ENCODE data around the gene GCAT.

The GCAT gene

DNA sequence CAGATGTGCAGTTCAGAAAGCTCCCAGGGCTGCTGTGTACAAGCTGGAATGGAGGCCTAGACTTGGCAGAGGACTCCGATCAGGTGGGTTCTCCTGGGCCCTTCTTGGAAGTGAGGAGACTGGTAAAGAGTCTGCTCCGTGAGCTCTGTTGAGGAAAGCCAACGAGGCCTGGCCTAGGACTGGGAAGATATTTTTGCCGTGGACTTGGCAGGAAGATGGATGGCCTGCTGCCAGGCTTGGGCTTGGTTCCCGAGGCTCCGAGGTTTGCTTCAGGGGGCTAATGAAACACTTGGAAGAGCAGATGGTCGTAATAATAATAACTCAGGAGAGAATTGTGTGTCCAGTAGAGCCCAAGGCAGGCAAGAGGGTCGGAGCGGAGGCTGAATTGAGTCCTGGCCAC lies 19.3 kb downstream of the GCAT start:
- TF ChIP-seq, protein P1, sequence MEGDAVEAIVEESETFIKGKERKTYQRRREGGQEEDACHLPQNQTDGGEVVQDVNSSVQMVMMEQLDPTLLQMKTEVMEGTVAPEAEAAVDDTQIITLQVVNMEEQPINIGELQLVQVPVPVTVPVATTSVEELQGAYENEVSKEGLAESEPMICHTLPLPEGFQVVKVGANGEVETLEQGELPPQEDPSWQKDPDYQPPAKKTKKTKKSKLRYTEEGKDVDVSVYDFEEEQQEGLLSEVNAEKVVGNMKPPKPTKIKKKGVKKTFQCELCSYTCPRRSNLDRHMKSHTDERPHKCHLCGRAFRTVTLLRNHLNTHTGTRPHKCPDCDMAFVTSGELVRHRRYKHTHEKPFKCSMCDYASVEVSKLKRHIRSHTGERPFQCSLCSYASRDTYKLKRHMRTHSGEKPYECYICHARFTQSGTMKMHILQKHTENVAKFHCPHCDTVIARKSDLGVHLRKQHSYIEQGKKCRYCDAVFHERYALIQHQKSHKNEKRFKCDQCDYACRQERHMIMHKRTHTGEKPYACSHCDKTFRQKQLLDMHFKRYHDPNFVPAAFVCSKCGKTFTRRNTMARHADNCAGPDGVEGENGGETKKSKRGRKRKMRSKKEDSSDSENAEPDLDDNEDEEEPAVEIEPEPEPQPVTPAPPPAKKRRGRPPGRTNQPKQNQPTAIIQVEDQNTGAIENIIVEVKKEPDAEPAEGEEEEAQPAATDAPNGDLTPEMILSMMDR (IDR thresholded peaks at IDR 0.05; ENCODE audit: low read length, missing control alignments), result no peak
- no peak for DNase-seq (ENCODE audit: low read depth)
- H3K4me3 ChIP-seq (replicated peaks; ENCODE audit: low read depth, low read length), result no peak overlapping the region

DNA sequence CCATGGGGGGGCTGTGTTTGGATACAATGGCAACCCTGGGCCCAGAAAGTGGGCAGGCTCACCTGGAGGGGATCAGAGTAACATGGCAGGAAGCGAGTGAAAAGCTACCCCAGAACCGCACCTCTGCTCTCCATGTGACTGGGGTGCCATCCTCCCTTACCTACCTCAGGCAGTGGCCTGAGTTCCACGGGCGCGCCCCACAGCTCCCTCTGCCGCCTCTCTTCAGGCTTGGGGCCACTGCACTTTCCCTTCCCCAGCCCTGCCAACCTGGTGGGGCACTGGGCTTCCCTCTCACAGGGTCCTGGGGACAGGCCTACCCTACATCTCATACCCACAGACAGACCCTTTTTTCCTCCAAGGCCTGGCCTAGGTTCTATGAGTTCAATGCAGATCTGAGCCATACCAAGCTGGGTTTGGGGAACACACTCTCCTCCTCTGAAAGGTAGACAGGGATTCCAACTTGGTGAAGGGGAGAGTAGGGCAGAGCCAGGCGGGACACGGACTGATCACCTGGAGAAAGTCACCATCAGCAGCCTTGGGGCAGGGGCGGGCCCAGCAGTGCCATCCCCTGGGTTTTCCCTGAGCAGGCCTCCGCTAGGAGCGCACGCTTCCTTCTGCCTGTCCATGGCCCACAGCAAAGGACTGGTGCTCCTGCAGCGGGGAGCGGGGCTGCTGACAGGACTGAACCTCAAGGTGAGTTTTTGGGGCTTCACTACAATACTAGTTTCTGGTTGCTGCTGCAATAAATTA lies 22.5 kb downstream of the GCAT start:
- H3K4me3 ChIP-seq (replicated peaks; ENCODE audit: low read depth, low read length), result no peak overlapping the region
- DNase-seq (ENCODE audit: low read depth), result no peak
- TF ChIP-seq, protein P1 (IDR thresholded peaks at IDR 0.05; ENCODE audit: low read length, missing control alignments), result no peak

DNA sequence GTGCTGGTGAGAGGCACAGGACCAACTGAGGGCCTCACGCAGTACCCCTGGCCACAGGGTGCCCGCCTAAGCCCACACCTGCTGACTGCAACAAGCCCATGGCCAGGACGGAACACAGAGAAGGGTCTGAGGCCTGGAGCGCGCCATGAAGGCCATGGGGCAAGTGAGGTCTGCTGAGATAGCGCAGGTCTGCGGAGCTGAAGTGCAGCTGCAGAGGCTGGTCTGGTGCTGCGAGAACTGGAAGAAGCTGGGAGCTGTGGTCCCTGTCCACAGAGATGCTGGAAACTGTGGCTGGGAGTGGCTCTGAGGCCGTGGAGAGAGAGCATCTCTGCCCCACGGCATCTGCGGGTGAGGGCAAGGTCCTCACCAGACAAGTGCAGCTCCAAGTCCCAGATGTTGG lies 23.7 kb downstream of the GCAT start:
- DNase-seq (ENCODE audit: low read depth), result no peak
- TF ChIP-seq, protein P1 (IDR thresholded peaks at IDR 0.05; ENCODE audit: low read length, missing control alignments), result no peak
- no peak overlapping the region for H3K4me3 ChIP-seq (replicated peaks; ENCODE audit: low read depth, low read length)

DNA sequence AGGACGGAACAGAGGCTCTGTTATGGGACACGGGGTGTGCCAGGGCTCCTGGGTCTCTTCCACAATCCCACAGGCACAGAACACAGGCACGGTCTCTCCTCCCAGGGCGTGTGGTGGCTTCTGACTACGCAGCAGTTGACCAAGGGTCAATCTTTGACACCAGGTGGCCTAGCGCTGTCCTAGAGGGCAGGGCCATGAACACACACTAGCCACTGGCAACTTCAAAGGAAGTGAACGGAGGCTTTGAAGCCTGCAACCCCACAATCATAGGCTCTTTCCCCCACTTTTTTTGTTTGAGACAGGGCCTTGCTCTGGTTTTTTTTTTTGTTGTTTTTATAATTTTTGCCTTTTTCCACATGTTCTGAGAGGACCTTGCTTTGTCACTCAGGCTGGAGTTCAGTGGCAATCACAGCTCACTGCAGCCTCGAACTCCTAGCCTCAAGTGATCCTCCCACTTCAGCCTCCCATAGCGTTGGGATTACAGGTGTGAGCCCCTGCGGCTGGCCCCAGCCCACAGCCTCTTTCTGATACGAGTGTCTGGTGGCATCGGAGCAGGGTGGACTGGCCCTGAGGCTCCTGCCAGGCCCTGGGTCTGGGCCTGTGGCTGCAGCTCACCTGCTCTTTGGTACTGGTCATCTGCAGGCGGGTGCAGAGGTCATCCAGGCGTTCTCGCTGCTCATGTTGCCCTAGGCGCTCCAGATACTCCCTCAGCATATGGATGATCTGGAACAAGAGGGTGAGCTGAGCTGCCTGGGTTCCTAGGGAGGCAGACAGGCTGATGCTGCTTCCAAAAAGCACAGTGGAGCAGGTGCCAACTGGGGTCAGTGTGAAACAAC lies 24.5 kb downstream of the GCAT start:
- no peak for DNase-seq (ENCODE audit: low read depth)
- no peak overlapping the region for H3K4me3 ChIP-seq (replicated peaks; ENCODE audit: low read depth, low read length)
- TF ChIP-seq, protein P1 (IDR thresholded peaks at IDR 0.05; ENCODE audit: low read length, missing control alignments), result no peak

DNA sequence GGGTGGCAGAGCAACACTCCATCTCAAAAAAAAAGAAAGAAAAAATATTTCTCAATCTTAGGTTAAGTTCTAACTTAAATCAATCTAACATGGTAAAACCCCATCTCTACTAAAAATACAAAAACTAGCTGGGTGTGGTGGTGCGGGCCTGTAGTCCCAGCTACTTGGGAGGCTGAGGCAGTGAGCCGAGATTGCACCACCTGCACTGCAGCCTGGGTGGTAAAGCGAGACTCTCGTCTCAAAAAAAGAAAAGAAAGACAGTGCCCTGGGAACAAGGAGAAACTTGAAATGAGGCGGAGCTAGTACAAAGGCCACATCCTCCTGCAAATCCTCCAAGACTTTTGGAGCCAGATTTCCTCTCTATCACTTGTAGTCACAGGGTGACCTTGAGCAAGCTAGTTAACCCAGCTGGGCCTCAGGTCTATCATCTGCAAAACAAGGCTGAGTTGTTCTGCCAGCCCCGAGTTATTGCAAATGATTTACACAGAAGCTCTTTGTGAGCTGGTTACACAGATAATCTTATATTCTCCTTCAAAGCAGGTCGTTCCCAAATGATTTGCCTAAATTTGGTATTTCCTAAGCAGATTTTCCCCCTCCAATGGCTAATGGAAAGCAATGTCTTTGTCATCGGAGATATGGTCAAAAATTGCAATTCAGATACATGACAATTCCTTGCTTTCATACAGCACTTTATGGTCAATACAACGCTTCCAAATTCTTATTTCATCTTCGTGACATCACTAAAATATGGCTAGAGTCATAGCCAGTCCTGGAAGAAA lies 34.5 kb downstream of the GCAT start:
- no peak for DNase-seq (ENCODE audit: low read depth)
- H3K4me3 ChIP-seq (replicated peaks; ENCODE audit: low read depth, low read length), result no peak overlapping the region
- TF ChIP-seq, protein P1 (IDR thresholded peaks at IDR 0.05; ENCODE audit: low read length, missing control alignments), result no peak

DNA sequence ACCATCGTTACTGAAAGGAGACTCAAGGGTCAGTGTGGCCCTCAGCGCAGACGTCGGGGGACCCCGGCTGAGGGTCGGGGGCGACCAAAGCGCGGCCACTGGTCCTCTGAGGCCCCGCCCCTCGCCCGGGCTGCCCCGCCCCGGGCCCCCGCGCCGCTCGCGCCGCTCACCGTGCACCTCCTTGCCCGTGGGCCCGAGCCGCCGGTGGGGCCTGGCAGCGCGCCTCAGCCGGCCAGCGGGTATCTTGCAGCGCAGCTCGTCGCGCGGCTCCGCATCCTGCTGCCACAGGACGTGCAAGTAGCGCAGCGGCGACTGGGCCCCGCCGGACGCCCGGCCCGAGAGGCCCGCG lies 36.0 kb downstream of the GCAT start:
- no peak for DNase-seq (ENCODE audit: low read depth)

More for the DNA sequence above, 36.0 kb downstream of the GCAT start:
- H3K4me3 ChIP-seq (replicated peaks; ENCODE audit: low read depth, low read length), result peak overlapping the region; percentile 77
- TF ChIP-seq, protein P1 (IDR thresholded peaks at IDR 0.05; ENCODE audit: low read length, missing control alignments), result no peak

Measured in fibroblast of pulmonary artery (primary cell).